OCI-LY1 (cell line): Measurements from ENCODE around the gene FOXP3.

Experiments
- CTCF ChIP-seq: fragments of 200-600 bp; sonication (generic), shearing (Covaris generic); IDR thresholded peaks from 2 replicates; pipeline ENCODE4 v1.5.1; 2017; ENCODE audit warnings: mild to moderate bottlenecking, antibody characterized with exemption, low read length, moderate library complexity, mixed read lengths
- EZH2 ChIP-seq: fragments of 200-600 bp; sonication (generic), shearing (Covaris generic); IDR thresholded peaks from 2 replicates; pipeline ENCODE4 v1.8.0; 2017; ENCODE audit warnings: borderline replicate concordance, mixed run types, mild to moderate bottlenecking, antibody characterized with exemption, low read length, moderate library complexity, mixed read lengths

- TF ChIP-seq CTCF: no peak
- no peak for TF ChIP-seq EZH2
Measured at GRCh38 chrX:49233887-49234555, 30.5 kb downstream of the FOXP3 start.
